IMR-90 (cell line): ENCODE measurements around the gene INO80B. TPM values are rescaled to one million over a fixed set of nuclear protein-coding genes. Genes with fewer than 3 reads are reported as not detected.

Experiments
- ATAC-seq: fragments of 200-7000 bp; cut with Tn5 transposase; 2 replicates; pipeline ENCODE4 v1.9.1; 2020; ENCODE audit warnings: low read depth, mild to moderate bottlenecking, moderate library complexity
- BruUV-seq: library from RNA; stranded (reverse); fragments of 400-500 nt; replicated peaks from 2 replicates; lab custom pipeline; 2021; lab: Mats Ljungman, UMichigan
- CTCF ChIA-PET: fragments of 300-600 bp; formaldehyde crosslinking; extraction: SDS; loops from one replicate; lab custom pipeline; 2021; ENCODE audit warnings: antibody characterized with exemption; lab: Yijun Ruan, JAX
- POLR2A ChIA-PET: fragments of 300-600 bp; sonication (Branson Sonifier 250); formaldehyde crosslinking; loops from one replicate; lab custom pipeline; 2022; ENCODE audit warnings: antibody characterized with exemption; ENCODE audit not compliant: unreplicated experiment; lab: Charles Lee
- DNase-seq: peaks from one replicate; pipeline ENCODE4 v3.0.0; 2013
- H2AFZ ChIP-seq: replicated peaks from 2 replicates; pipeline ENCODE3; 2013; ENCODE audit warnings: low read length, mild to moderate bottlenecking; ENCODE audit not compliant: poor library complexity
- H2AK5ac ChIP-seq: 2 replicates; pipeline ENCODE4 v1.6.1; 2013; ENCODE audit warnings: low read depth, low read length, inconsistent platforms
- H2AK9ac ChIP-seq: replicated peaks from 2 replicates; pipeline ENCODE3; 2013; ENCODE audit warnings: mild to moderate bottlenecking, low read depth, low read length, moderate library complexity; ENCODE audit not compliant: poor library complexity
- H2BK120ac ChIP-seq: 2 replicates; pipeline ENCODE4 v1.6.1; 2013; ENCODE audit warnings: low read depth, low read length, inconsistent platforms
- H2BK15ac ChIP-seq: 3 replicates; pipeline ENCODE4 v1.6.1; 2013; ENCODE audit warnings: low read depth, low read length, inconsistent platforms
- H2BK20ac ChIP-seq: 2 replicates; pipeline ENCODE4 v1.6.1; 2013; ENCODE audit warnings: low read depth, mild to moderate bottlenecking, inconsistent platforms, low read length, moderate library complexity
- H2BK5ac ChIP-seq: 2 replicates; pipeline ENCODE4 v1.6.1; 2013; ENCODE audit warnings: mild to moderate bottlenecking, low read depth, low read length, inconsistent platforms; ENCODE audit not compliant: poor library complexity, severe bottlenecking
- H3K14ac ChIP-seq: replicated peaks from 2 replicates; pipeline ENCODE4 v1.6.1; 2013; ENCODE audit warnings: low read depth, low read length, inconsistent platforms
- H3K18ac ChIP-seq: 2 replicates; pipeline ENCODE4 v1.6.1; 2013; ENCODE audit warnings: low read depth, low read length, control low read depth
- H3K23ac ChIP-seq: 2 replicates; pipeline ENCODE4 v1.6.1; 2013; ENCODE audit warnings: low read depth, low read length, inconsistent platforms
- H3K27ac ChIP-seq: 2 replicates; pipeline ENCODE4 v1.5.1; 2013; ENCODE audit warnings: mild to moderate bottlenecking, control low read depth, low read length; ENCODE audit not compliant: insufficient read depth
- H3K27me3 ChIP-seq: 2 replicates; pipeline ENCODE4 v1.6.1; 2013; ENCODE audit warnings: low read length; ENCODE audit not compliant: control insufficient read depth, insufficient read depth
- H3K36me3 ChIP-seq: 2 replicates; pipeline ENCODE4 v1.6.1; 2013; ENCODE audit warnings: low read length, mixed read lengths; ENCODE audit not compliant: control insufficient read depth, insufficient read depth
- H3K4ac ChIP-seq: 2 replicates; pipeline ENCODE4 v1.6.1; 2013; ENCODE audit warnings: low read depth, low read length, inconsistent platforms
- H3K4me1 ChIP-seq: 2 replicates; pipeline ENCODE4 v1.6.1; 2013; ENCODE audit warnings: low read length, mixed read lengths; ENCODE audit not compliant: control insufficient read depth, insufficient read depth
- H3K4me2 ChIP-seq: 2 replicates; pipeline ENCODE4 v1.6.1; 2013; ENCODE audit warnings: low read depth, mild to moderate bottlenecking, control low read depth, low read length, moderate library complexity
- H3K4me3 ChIP-seq: 2 replicates; pipeline ENCODE4 v1.5.1; 2013; ENCODE audit warnings: low read depth, mild to moderate bottlenecking, control low read depth, low read length, moderate library complexity; ENCODE audit not compliant: insufficient read depth
- H3K56ac ChIP-seq: 2 replicates; pipeline ENCODE4 v1.6.1; 2013; ENCODE audit warnings: low read length, inconsistent platforms; ENCODE audit not compliant: insufficient read depth; ENCODE audit errors: extremely low read depth
- H3K79me1 ChIP-seq, 2 experiments: 2 replicates each; pipeline ENCODE4 v1.6.1; 2013; ENCODE audit warnings: low read length in 2 of 2, inconsistent platforms in 1 of 2, low read depth in 1 of 2
- H3K9ac ChIP-seq: 2 replicates; pipeline ENCODE4 v1.6.1; 2013; ENCODE audit warnings: low read depth, low read length, control low read depth
- H3K9me1 ChIP-seq: 2 replicates; pipeline ENCODE4 v1.6.1; 2013; ENCODE audit warnings: low read length, inconsistent platforms; ENCODE audit not compliant: insufficient read depth
- H3K9me3 ChIP-seq: 2 replicates; pipeline ENCODE4 v1.6.1; 2013; ENCODE audit warnings: low read length; ENCODE audit not compliant: control insufficient read depth, insufficient read depth
- H4K20me1 ChIP-seq: 2 replicates; pipeline ENCODE4 v1.6.1; 2013; ENCODE audit warnings: low read length, inconsistent platforms; ENCODE audit not compliant: insufficient read depth
- H4K5ac ChIP-seq: 2 replicates; pipeline ENCODE4 v1.6.1; 2013; ENCODE audit warnings: mild to moderate bottlenecking, low read depth, low read length, control low read depth
- H4K8ac ChIP-seq, 2 experiments: 2 replicates each; pipeline ENCODE4 v1.6.1; 2013; ENCODE audit warnings: low read depth in 2 of 2, low read length in 2 of 2, control low read depth in 1 of 2, inconsistent platforms in 1 of 2
- H4K91ac ChIP-seq: 2 replicates; pipeline ENCODE4 v1.6.1; 2013; ENCODE audit warnings: low read depth, low read length, inconsistent platforms; ENCODE audit not compliant: insufficient read depth
- BHLHE40 ChIP-seq: fragments of 150-350 bp; IDR thresholded peaks from 2 replicates; pipeline ENCODE4 v1.6.1; 2016; ENCODE audit warnings: mild to moderate bottlenecking, low read depth, low read length
- CEBPB ChIP-seq: IDR thresholded peaks from 2 replicates; pipeline ENCODE4 v1.6.1; 2012; ENCODE audit warnings: low read depth, low read length, improper control_type of control experiment
- CHD1 ChIP-seq: IDR thresholded peaks from 2 replicates; pipeline ENCODE4 v1.6.1; 2012; ENCODE audit warnings: low read depth, low read length, improper control_type of control experiment
- ELK1 ChIP-seq: fragments of 150-350 bp; IDR thresholded peaks from 2 replicates; pipeline ENCODE4 v1.6.1; 2016; ENCODE audit warnings: low read depth, mild to moderate bottlenecking, low read length, moderate library complexity, borderline replicate concordance
- MAFK ChIP-seq: IDR thresholded peaks from 2 replicates; pipeline ENCODE4 v1.6.1; 2012; ENCODE audit warnings: low read depth, low read length, improper control_type of control experiment
- MAZ ChIP-seq: IDR thresholded peaks from 2 replicates; pipeline ENCODE4 v1.6.1; 2012; ENCODE audit warnings: low read depth, mild to moderate bottlenecking, low read length, improper control_type of control experiment, moderate library complexity, borderline replicate concordance
- MXI1 ChIP-seq: IDR thresholded peaks from 2 replicates; pipeline ENCODE4 v1.6.1; 2012; ENCODE audit warnings: low read depth, mild to moderate bottlenecking, low read length, moderate library complexity, borderline replicate concordance
- NFE2L2 ChIP-seq: fragments of 150-350 bp; IDR thresholded peaks from 2 replicates; pipeline ENCODE4 v1.6.1; 2016; ENCODE audit warnings: low read depth, mild to moderate bottlenecking, low read length
- RCOR1 ChIP-seq: IDR thresholded peaks from 2 replicates; pipeline ENCODE4 v1.6.1; 2012; ENCODE audit warnings: mild to moderate bottlenecking, low read length, improper control_type of control experiment; ENCODE audit not compliant: insufficient replicate concordance
- RFX5 ChIP-seq: IDR thresholded peaks from 2 replicates; pipeline ENCODE4 v1.8.0; 2012; ENCODE audit warnings: low read depth, mild to moderate bottlenecking, low read length, moderate library complexity
- USF2 ChIP-seq: fragments of 150-350 bp; IDR thresholded peaks from 2 replicates; pipeline ENCODE4 v1.6.1; 2017; ENCODE audit warnings: mild to moderate bottlenecking, antibody characterized with exemption, low read length, low read depth
- WGBS, 2 experiments: methylation state at CpG; one replicate each; pipeline versions ENCODE4 v1.1.5 to v1.1.7; 2013; ENCODE audit warnings: missing lambda C conversion rate in 2 of 2; ENCODE audit not compliant: insufficient read length in 1 of 2; ENCODE audit errors: extremely low coverage in 2 of 2; 5-methylcytosine and 5-hydroxymethylcytosine counted together
- dilution Hi-C: fragments of 300-500 bp; cut with HindIII; formaldehyde crosslinking; loops from one replicate; pipeline ENCODE4 v1.14.3; 2018; ENCODE audit warnings: low sequenced_read_pairs; ENCODE audit not compliant: unreplicated experiment
- in situ Hi-C: fragments of 300-500 bp; cut with MboI; formaldehyde crosslinking; loops from 3 replicates; pipeline ENCODE4 v1.14.3; 2019; ENCODE audit warnings: low sequenced_read_pairs, inconsistent platforms, mixed read lengths
- intact Hi-C: fragments of 100-400 bp; cut with micrococcal nuclease; formaldehyde crosslinking; loops from 2 replicates; pipeline ENCODE4 v1.10.0; 2022
- polyA plus RNA-seq, 3 experiments: library from polyadenylated mRNA; depleted of rRNA; stranded (reverse); fragments of >200 nt; gene quantifications; 2 replicates each; pipeline ENCODE4 v1.2.3, GENCODE V29; 2012; ENCODE audit warnings: low replicate concordance in 1 of 3
- total RNA-seq: library from RNA; depleted of rRNA; stranded (reverse); fragments of >200 nt; gene quantifications from 2 replicates; pipeline ENCODE4 v1.2.3, GENCODE V29; 2012

INO80B gene
- total and polyA plus RNA-seq, 2 of the 4 experiments (the other 2 are of a cell fraction): 4.5 to 10.5 TPM

- H2AK5ac ChIP-seq: no peak overlapping the region
- no peak overlapping the region for H2BK5ac ChIP-seq
- in situ Hi-C loops: no loop called here
- H4K20me1 ChIP-seq: no peaks in the 10 kb centered on the region
- BruUV-seq: no TSS peak
- ChIA-PET CTCF (interaction anchor here (0.6 kb wide), 1 partner anchor 271 kb away, joined by 3 read pairs; no protein-coding TSS in a partner anchor), POLR2A (no interaction called here)
- intact Hi-C loops: no loop called here
- no peaks in the 10 kb centered on the region for H3K36me3 ChIP-seq
- H3K4me2 ChIP-seq: no peak overlapping the region
- H2AK9ac ChIP-seq: no peak overlapping the region
- H3K9me1 ChIP-seq: no peaks in the 10 kb centered on the region
- no peak overlapping the region for H2AFZ ChIP-seq
- ATAC-seq (no peak), DNase-seq (no peak)
- TF ChIP-seq CHD1 (no peak), NFE2L2 (no peak), MAZ (no peak), RFX5 (no peak), RCOR1 (no peak), MXI1 (no peak), CEBPB (no peak), USF2 (no peak), ELK1 (no peak), MAFK (no peak), BHLHE40 (no peak)
- peaks cover 5% of the 10 kb centered on the region for H3K27me3 ChIP-seq
- H3K9me3 ChIP-seq: no peaks in the 10 kb centered on the region
- H3K14ac ChIP-seq: no peak overlapping the region
- H3K23ac ChIP-seq: no peak overlapping the region
- H3K56ac ChIP-seq: no peak overlapping the region
- H3K4me3 ChIP-seq: no peak overlapping the region
- no peak overlapping the region for H4K8ac ChIP-seq
- H4K5ac ChIP-seq: no peak overlapping the region
- H3K9ac ChIP-seq: no peak overlapping the region
- no peak overlapping the region for H2BK15ac ChIP-seq
- H3K4ac ChIP-seq: no peak overlapping the region
- no peaks in the 10 kb centered on the region for H3K79me1 ChIP-seq
- no peak overlapping the region for H2BK120ac ChIP-seq
- H3K27ac ChIP-seq: no peak overlapping the region
- WGBS, 2 experiments: 72% methylated on average over 4 of the region's 5 CpGs; no CpG with 5 or more reads in 1 of the 2 experiments
- H3K18ac ChIP-seq: no peak overlapping the region
- no peak overlapping the region for H4K91ac ChIP-seq
- dilution Hi-C loops: no loop called here
- no peaks in the 10 kb centered on the region for H3K4me1 ChIP-seq
- no peak overlapping the region for H2BK20ac ChIP-seq
Measured at GRCh38 chr2:74407682-74408081, 47.2 kb upstream of the INO80B start.
